HUES6 (cell line): ENCODE measurements around the gene ACYP2.
"Not testable (repeated sequence)": the region's sequence is repeated elsewhere in the genome, so short reads cannot be mapped to it uniquely, and the experiment has no call there.

Experiments
- H3K27ac ChIP-seq: 2 replicates; pipeline ENCODE4 v1.7.0; 2013; ENCODE audit warnings: low read depth, mild to moderate bottlenecking, low read length, inconsistent platforms
- H3K27me3 ChIP-seq: 2 replicates; pipeline ENCODE4 v1.6.1; 2013; ENCODE audit warnings: low read length; ENCODE audit not compliant: control insufficient read depth, insufficient read depth
- H3K36me3 ChIP-seq: 2 replicates; pipeline ENCODE4 v1.6.1; 2013; ENCODE audit warnings: low read length; ENCODE audit not compliant: control insufficient read depth, insufficient read depth
- H3K4me1 ChIP-seq: 2 replicates; pipeline ENCODE4 v1.6.1; 2013; ENCODE audit warnings: low read length; ENCODE audit not compliant: control insufficient read depth, insufficient read depth
- H3K4me3 ChIP-seq: 2 replicates; pipeline ENCODE4 v1.5.1; 2013; ENCODE audit warnings: low read depth, low read length
- H3K9ac ChIP-seq: one replicate; pipeline ENCODE4 v1.6.1; 2013; ENCODE audit warnings: mild to moderate bottlenecking, low read length
- H3K9me3 ChIP-seq: 2 replicates; pipeline ENCODE4 v1.6.1; 2013; ENCODE audit warnings: low read depth, low read length; ENCODE audit not compliant: control insufficient read depth, insufficient read depth

ACYP2 gene

DNA sequence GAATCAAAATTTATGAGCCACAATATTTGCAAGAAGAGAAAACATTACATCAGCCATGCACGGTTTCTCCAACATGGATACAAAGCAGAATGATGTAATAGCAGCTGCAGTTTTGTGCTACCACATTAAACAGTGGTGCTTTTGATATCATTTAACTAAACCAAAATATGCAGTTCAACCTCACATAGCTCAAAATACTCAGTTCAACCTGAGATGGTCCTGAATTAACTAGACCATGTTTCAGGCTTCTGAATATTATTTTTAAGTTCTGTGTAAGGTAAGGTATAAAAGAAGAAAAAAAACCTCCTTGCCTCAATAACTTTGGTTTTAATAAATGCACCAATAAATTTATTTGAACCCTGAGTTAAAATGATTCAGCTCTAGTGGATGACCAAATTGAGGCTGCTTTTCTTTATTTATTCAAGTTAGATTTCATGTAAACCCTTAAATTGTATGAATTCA is 159.4 kb downstream of the ACYP2 start:
- Histone ChIP-seq H3K4me3 (no peak overlapping the region), H3K9me3 (no peaks in the 10 kb centered on the region), H3K27me3 (no peaks in the 10 kb centered on the region), H3K9ac (no peak overlapping the region), H3K36me3 (no peaks in the 10 kb centered on the region), H3K4me1 (no peaks in the 10 kb centered on the region), H3K27ac (no peak overlapping the region)

DNA sequence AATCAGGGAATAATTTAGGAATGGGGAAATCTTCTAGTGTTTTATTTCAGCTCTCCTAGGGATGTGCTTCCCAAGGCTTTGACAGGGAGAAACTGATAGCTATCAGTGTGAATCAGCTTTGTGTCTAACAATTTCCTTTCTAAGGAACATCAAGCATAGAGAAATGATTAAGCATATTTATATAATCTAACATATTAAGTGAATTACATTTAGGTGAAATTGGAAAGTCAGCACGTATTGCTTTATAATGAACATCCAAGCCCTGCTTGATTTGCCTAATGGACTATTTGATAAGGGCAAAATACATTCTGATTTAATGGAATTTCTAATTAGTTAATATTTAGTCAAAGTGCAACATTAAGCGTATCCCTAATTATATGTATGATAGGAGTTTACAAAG is 160.1 kb downstream of the ACYP2 start:
- Histone ChIP-seq H3K4me3 (no peak overlapping the region), H3K9ac (no peak overlapping the region), H3K27me3 (no peaks in the 10 kb centered on the region), H3K27ac (no peak overlapping the region), H3K36me3 (no peaks in the 10 kb centered on the region), H3K9me3 (no peaks in the 10 kb centered on the region), H3K4me1 (no peaks in the 10 kb centered on the region)

DNA sequence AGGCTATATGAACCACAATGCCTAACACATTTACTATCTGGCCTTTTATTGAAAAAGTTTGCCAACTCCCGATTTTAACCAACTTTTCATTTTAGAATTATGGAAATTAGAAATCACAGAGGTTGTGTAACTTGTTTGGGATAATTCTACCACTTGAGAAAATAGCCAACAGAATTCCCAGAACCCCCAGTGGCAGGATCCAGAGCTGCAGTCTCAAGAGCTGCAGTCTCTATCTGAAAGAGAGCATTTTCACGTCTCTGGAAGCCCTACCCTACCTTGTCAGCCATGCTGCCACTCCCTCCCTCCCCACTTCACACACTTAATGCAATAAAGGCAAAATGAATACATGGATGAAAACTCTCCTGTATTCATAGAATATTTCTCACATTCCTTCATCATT is 164.0 kb downstream of the ACYP2 start:
- peaks cover 5% of the 10 kb centered on the region; the same call in 1 of the 2 replicates for H3K27me3 ChIP-seq
- no peak overlapping the region for H3K9ac ChIP-seq
- no peaks in the 10 kb centered on the region for H3K36me3 ChIP-seq
- no peaks in the 10 kb centered on the region for H3K4me1 ChIP-seq
- no peaks in the 10 kb centered on the region for H3K9me3 ChIP-seq
- H3K27ac ChIP-seq = no peak overlapping the region
- no peak overlapping the region for H3K4me3 ChIP-seq

DNA sequence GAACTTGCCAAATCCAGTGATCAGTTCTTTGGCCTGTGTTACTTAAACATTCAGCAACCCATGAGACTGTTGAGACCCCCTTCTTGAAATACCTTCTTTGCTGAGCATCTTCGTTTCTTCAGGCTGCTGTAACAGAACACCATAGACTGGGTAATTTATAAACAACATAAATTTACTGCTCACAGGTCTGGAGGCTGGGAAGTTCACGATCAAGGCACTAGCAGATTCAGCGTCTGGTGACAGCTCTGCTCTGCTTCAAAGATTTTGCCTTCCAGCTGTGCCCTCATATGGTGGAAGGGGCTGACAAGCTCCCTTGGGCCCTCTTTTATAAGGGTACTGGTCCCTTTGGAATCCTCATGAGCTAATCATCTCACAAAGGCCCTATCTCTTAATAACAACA is 169.4 kb downstream of the ACYP2 start:
- H3K9ac ChIP-seq = no peak overlapping the region
- no peaks in the 10 kb centered on the region for H3K36me3 ChIP-seq
- H3K27me3 ChIP-seq = peaks cover 40% of the 10 kb centered on the region
- no peaks in the 10 kb centered on the region for H3K9me3 ChIP-seq
- no peak overlapping the region for H3K4me3 ChIP-seq
- no peak overlapping the region for H3K27ac ChIP-seq
- peaks cover 11% of the 10 kb centered on the region; the same call in 1 of the 2 replicates for H3K4me1 ChIP-seq

DNA sequence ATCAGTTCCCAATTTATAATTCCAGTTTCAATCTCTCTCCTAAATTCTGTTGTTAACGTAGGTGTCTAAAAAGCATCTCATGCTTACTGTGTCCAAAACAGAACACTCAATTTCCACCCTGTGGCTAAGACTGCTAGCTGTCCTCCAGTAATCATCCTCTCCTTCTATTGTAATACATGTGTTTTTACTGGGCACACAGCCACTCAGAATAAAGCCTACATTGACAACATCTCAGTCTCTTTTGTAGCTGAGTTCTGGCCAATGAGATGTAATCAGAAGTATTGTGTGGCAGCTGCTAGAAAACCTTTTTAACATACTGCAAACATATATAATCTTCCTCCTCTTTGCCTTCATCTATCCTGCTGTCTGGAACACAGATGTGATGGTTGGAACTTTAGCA is 170.0 kb downstream of the ACYP2 start:
- Histone ChIP-seq H3K9ac (no peak overlapping the region), H3K27ac (no peak overlapping the region), H3K36me3 (no peaks in the 10 kb centered on the region), H3K4me3 (no peak overlapping the region), H3K27me3 (peaks cover 46% of the 10 kb centered on the region), H3K9me3 (no peaks in the 10 kb centered on the region), H3K4me1 (peaks cover 17% of the 10 kb centered on the region; the same call in 1 of the 2 replicates)

DNA sequence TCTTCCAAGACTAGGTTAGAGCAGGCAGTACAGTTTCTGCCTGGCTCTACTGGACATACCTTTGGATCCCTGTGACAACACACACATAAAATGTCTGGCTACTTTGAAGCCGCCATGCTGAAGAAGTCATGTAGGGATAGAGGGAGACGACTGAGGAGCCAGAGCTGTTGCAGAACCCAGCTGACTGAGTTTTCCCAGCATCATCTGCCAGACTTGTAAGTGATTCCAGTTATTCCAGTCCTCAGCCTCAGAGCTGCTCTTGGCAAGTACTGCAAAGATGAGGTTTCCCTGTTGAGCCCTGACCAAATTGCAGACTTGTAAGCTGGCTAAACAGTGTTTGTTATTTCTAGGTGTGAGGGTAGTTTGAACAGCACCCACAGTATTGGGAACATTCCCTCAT is 172.1 kb downstream of the ACYP2 start:
- Histone ChIP-seq H3K4me1 (peaks cover 24% of the 10 kb centered on the region), H3K27ac (no peak overlapping the region), H3K27me3 (peaks cover 61% of the 10 kb centered on the region), H3K36me3 (no peaks in the 10 kb centered on the region), H3K4me3 (no peak overlapping the region), H3K9me3 (no peaks in the 10 kb centered on the region), H3K9ac (no peak overlapping the region)

DNA sequence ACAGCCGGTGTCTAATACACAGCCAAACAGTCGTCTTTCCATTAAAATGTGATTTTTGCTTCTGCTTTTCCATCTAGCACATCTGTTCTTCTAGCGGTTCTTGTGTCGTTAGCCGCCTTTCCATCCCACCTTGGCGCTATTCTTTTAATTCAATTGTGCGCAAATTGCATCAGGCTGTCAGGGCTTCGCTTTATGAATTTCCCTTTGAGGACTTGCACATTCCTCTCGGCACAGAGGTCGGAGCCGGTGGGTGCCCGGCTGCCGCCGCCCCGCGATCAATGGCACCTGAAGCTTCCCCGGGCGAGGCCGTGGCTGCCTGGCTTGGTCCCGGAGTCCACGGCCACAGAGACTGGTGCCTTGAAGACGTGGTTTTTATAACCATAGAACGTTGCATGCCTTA is 174.5 kb downstream of the ACYP2 start:
- Histone ChIP-seq H3K27me3 (peaks cover 76% of the 10 kb centered on the region), H3K9me3 (no peaks in the 10 kb centered on the region), H3K9ac (peak overlapping the region; percentile 34), H3K4me3 (peak overlapping the region; percentile 51), H3K36me3 (no peaks in the 10 kb centered on the region), H3K27ac (no peak overlapping the region), H3K4me1 (peaks cover 24% of the 10 kb centered on the region)

DNA sequence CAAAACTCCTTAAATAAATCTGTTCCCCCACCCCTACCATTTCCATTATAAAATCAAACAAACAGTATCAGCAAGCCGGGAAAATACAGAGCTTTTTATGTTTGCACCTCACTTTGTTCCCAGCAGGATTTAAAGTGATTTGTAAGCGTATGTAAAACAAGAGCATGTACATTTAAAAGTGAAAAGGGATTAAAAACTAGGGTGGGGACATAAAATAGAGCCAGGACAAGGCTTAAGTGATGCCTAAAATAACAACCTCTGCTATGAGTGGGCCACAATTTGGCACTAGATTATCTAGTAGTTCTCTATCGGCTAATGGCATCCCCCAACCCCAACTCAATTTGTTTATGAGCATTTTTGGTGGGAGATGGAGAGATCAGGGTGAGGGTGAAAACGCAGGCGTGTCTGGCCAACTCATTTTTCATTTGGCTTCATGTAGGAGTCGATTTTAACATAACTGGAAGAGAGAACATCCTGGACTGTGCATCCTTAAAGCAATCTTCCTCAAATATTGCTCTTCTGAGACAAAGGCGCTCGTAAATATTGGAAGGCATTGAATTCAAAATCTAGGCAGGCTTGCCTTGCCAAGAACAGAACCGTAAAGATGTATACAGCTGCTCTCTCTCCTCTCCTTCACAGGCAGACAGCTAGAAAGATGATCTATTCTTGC is 175.1 kb downstream of the ACYP2 start:
- Histone ChIP-seq H3K9ac (no peak overlapping the region), H3K4me1 (peaks cover 24% of the 10 kb centered on the region), H3K27ac (no peak overlapping the region), H3K36me3 (no peaks in the 10 kb centered on the region), H3K9me3 (no peaks in the 10 kb centered on the region), H3K4me3 (peak overlapping the region; percentile 51), H3K27me3 (peaks cover 74% of the 10 kb centered on the region)

DNA sequence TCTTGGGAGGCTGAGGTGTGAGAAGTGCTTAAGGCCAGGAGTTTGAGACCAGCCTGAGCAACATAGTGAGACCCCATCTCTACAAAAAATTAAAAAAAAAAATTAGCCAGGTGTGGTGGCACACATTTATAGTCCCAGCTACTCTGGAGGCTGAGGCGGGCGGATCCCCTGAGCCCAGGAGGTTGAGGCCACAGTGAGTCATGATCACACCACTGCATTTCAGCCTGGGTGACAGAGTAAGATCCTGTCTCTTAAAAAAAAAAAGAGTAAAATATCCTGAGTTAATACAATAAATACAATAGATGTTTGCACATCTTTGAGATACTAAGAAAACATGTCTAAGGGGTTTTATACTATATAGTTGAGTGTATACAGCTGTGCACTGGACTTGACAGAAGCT is 179.2 kb downstream of the ACYP2 start:
- H3K9ac ChIP-seq, H3K36me3 ChIP-seq, H3K9me3 ChIP-seq, H3K27ac ChIP-seq, H3K4me3 ChIP-seq: not testable (repeated sequence)
- peaks cover 43% of the 10 kb centered on the region for H3K27me3 ChIP-seq
- H3K4me1 ChIP-seq = peaks cover 15% of the 10 kb centered on the region

DNA sequence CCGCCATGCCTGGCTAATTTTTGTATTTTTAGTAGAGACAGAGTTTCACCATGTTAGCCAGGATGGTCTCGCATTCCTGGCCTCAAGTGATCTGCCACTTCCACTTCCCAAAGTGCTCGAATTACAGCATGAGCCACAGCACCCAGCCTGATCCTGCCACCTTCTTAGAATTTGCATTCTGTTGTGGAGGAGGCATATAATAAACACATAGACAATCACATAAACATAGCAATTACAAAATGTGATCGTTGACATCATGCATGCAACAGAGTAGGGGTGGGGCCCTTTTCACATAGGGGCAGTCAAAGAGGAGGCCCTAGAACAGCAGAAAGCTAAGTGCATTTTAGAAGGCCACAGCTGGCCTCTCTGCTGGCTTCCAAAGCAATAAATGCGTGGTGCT is 180.5 kb downstream of the ACYP2 start:
- Histone ChIP-seq H3K9ac (no peak overlapping the region), H3K9me3 (no peaks in the 10 kb centered on the region), H3K36me3 (no peaks in the 10 kb centered on the region), H3K27me3 (peaks cover 31% of the 10 kb centered on the region), H3K27ac (no peak overlapping the region), H3K4me1 (peaks cover 3% of the 10 kb centered on the region; the same call in 1 of the 2 replicates), H3K4me3 (no peak overlapping the region)

DNA sequence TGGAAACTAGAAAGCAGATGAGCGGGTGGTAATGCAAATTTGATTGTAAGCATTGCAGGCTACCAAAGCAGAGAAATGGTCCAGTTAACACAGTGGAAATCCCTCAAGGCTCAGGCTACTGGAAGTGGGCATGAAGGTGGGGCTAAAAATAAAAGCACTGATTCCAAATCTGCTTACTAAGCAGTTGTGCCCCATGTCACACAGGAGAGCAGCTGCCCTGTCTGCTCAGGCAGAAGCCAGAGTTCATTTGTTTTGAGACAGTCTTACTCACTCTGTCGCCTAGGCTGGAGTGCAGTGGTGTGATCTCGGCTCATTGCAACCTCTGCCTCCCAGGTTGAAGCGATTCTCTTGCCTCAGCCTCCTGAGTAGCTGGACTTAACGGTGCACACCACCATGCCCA is 183.1 kb downstream of the ACYP2 start:
- Histone ChIP-seq H3K9ac (no peak overlapping the region), H3K4me1 (no peaks in the 10 kb centered on the region), H3K36me3 (no peaks in the 10 kb centered on the region), H3K9me3 (no peaks in the 10 kb centered on the region), H3K4me3 (no peak overlapping the region), H3K27ac (no peak overlapping the region), H3K27me3 (peaks cover 7% of the 10 kb centered on the region)
